AG09309 (cell line): Measurements from ENCODE around the gene IL23R.

Experiments used
- DNase-seq: peaks from one replicate; pipeline ENCODE4 v3.0.0-alpha.2; 2010; ENCODE audit warnings: low read depth
- H3K4me3 ChIP-seq: 2 replicates; pipeline ENCODE4 v1.5.1; 2011; ENCODE audit warnings: mild to moderate bottlenecking, low read depth, low read length, moderate library complexity; ENCODE audit not compliant: control insufficient read depth
- CTCF ChIP-seq: IDR thresholded peaks from 2 replicates; pipeline ENCODE4 v1.5.1; 2011; ENCODE audit warnings: mild to moderate bottlenecking, low read depth, low read length, inconsistent platforms; ENCODE audit not compliant: insufficient read depth, control insufficient read depth; ENCODE audit errors: missing control alignments

IL23R gene

GRCh38 chr1:67174716-67175284 is 8.5 kb downstream of the IL23R start:
- no peak overlapping the region for H3K4me3 ChIP-seq
- DNase-seq: no peak
- no peak for TF ChIP-seq CTCF

GRCh38 chr1:67175530-67176087 is 9.4 kb downstream of the IL23R start:
- no peak for TF ChIP-seq CTCF
- no peak for DNase-seq
- H3K4me3 ChIP-seq: no peak overlapping the region

- no peak for TF ChIP-seq CTCF
- DNase-seq: no peak
- no peak overlapping the region for H3K4me3 ChIP-seq
These were observed 18.7 kb downstream of the IL23R start for GRCh38 chr1:67184838-67185421.

- no peak for DNase-seq
- TF ChIP-seq CTCF: no peak
These were observed 21.9 kb downstream of the IL23R start for GRCh38 chr1:67188137-67188536.

GRCh38 chr1:67189953-67190352 is 23.7 kb downstream of the IL23R start:
- H3K4me3 ChIP-seq: no peak overlapping the region
- no peak for DNase-seq
- no peak for TF ChIP-seq CTCF

More at GRCh38 chr1:67188137-67188536, 21.9 kb downstream of the IL23R start:
- no peak overlapping the region for H3K4me3 ChIP-seq

GRCh38 chr1:67190410-67190809 is 24.2 kb downstream of the IL23R start:
- TF ChIP-seq CTCF: no peak
- H3K4me3 ChIP-seq: no peak overlapping the region
- DNase-seq: no peak
